HG03457 (cell line): Measurements from ENCODE around the gene TOMM70.
"Not testable (repeated sequence)": the region's sequence is repeated elsewhere in the genome, so short reads cannot be mapped to it uniquely, and the experiment has no call there.

ENCODE experiments used
- ATAC-seq: cut with Tn5 transposase; IDR thresholded peaks from one replicate; pipeline ENCODE4 v1.9.1; 2021; ENCODE audit warnings: moderate number of reproducible peaks; ENCODE audit not compliant: unreplicated experiment

Gene TOMM70

DNA sequence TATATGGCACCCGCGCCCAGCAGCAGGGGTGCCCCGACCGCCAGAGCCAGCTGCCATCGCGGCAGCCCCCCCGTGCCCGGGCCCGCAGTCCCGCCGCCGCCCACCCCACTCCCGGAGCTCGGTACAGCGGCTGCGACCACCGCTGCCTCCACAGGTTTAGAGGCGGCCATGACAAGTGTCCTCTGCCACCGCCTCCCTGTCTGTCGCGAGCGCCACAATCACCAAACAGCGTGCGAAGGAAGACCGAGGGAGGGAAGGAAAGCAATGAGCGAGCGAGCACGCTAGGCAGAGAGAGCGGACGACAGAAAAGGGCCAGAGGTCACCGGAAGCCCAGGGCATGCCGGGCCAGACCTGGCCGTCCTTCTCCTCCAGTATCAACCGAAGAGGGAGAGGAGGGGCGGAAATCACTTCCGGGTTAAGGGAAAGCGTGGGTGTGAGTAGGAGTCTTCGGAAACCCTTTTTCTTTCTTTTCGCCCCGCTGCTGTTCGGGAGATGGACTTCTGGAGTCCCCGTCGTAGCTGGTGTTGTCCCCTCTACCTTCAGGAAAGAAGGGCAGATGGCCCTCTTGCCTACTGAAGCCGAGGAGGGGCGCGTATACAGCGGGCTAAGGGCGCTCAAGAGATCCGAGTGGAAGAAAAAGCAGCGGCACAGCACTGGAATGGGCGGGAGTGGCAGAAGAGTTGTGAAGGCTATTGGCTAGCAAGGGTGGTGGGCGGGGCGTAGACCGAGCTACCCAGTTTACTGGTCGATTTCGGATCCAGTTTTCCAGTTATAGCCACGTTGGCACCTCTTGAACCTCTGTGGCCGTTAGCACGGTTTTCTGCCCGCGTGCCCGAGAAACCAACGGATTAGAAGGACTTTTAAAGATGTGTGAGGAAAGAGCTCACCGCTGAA is at the start of gene TOMM70, which contains the start of gene LNP1:
Gene TOMM70, minus strand, starts transcription at position 310 of the 894 bp plus-strand sequence. Its CDS starts 140 bp downstream, at position 170.
Gene LNP1, plus strand, starts transcription at position 760 of the 894 bp plus-strand sequence. CDS start 28,191 bp downstream, outside the sequence.
- ATAC-seq: peak; percentile 81

DNA sequence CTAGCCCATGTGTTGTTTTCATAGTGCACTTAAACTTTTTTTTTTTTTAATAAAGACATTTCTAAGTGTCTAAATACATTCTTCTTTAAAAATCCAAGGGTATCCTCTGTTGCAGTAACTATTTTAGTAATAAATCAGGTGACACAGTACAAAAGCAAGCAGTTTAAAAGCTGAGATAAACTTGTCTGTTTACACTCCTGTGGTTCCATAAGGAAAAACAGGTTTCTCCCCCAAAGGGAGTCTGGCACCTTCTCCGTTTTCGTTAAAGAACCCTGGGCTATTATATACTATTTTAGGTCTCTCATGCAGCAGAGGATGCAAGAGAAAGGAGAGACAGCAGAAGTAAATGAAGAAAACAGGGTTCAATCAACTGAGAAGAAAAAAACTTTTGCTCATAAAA is 48.3 kb upstream of the TOMM70 start:
- ATAC-seq: no peak

DNA sequence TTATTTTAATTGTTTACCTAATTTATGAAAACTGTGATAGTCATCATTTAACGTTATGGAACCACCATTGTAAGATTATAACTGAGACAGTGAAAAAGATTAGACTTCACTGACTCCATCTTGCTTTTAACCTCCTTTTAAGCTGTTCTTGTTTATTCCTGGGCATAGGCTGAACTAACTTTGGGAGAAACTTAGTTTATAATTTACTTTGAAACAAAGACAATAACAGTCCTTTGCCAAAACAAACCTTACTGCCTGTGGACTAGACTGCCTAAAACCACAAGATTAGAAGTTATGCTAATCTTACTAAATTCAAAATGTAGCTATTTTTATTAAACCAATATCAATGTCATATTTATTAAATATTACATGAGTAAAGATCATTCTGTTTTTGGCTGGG is 47.2 kb upstream of the TOMM70 start:
- no peak for ATAC-seq

DNA sequence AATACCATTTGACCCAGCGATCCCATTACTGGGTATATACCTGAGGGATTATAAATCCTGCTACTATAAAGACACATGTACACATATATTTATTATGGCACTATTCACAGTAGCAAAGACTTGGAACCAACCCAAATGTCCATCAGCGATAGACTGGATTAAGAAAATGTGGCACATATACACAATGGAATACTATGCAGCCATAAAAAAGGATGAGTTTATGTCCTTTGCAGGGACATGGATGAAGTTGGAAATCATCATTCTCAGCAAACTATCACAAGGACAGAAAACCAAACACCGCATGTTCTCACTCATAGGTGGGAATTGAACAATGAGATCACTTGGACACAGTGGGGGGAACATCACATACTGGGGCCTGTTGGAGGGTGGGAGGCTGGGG is 46.2 kb upstream of the TOMM70 start:
- not testable (repeated sequence) for ATAC-seq

DNA sequence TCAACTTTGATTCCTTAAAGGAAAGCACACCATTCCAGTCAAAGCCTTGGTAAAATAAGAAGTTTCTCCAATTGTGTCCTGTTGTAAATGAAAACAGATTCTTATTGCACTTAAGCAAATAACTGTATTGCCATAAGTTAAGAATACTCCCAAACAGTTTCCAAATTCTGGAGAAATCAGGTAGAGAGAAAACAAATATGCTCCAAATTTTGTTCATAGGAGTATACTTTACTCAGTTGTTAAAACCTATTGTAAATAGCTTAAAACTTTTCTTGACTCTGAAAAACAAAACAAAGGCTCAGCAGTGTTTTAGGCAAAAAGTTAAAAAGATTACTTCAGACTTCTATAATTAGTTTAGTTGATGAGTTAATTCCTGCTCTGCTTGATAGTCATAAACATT is 42.8 kb upstream of the TOMM70 start:
- ATAC-seq: no peak

DNA sequence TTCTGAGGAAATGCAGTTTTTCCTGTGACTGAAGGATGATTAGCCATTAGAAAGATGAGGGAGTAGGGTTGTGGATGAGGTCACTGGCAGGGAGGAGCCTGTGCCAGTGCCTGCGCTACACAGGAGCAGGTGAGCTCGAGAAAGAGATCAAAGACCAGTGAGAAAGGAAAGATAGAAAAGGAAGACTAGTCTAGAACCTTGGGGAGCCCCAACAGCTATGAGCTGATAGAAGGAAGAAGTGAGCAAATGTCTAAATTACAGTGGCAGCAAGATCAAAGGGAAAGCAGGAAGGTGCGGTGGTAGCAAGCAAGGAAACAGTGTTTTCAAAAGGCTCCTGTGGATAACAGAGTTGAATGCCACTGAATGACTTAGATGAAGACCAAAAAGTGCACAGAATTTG is 40.0 kb upstream of the TOMM70 start:
- no peak for ATAC-seq

DNA sequence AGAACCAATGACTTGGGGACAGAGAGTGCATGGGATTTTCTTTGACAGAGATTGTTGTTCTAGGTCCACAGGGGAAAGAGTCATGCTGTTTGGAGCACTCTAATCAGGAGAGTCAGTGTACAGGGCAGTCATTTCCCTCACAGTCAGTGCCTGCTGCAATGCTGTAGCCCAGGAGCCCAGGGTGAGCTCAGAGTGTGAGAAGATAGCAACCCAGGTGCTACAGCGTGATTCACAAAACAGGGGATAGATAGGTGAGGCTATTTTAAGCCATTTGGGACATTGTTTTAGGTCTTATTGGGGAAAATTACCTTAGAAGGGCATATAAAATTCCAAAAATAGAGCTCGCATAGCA is 37.7 kb upstream of the TOMM70 start:
- no peak for ATAC-seq

DNA sequence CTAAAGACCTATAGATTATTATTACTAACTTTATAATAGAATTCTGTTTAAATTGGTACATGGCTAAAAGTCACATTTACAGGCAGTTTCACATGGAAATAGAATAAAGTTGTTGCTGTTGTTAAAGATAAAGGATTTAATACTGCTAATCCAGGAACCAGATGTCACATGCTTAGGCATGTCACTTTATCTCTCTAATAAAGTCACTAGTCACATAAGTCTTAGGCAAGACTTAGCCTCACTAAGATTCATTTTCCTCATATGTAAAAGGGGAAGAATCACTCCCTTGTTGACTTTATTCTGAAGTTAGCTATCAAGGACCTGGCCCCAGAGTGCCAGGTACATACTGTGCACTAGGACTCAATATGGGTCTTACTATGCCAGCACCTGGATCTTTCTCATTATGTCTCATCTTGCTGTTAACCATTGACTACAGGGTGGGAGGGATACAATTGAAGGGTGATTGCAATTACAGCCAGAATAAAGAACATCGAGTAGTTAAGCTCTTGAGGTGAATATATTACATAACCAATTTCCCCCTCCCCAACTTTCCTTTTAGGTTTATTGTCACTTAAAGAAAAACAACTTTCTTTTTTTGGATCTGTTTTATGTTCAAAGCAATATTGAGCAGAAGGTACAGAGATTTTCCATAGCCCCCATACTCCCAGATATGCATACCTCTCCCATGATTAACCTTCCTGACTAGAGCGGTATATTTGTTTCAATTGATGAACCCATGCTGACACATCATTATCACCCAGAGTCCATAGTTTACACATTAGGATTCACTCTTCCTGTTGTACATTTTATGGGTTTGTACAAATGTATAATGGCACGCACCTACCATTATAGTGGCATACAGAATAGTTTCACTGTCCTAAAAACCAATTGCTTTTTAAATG is 37.1 kb upstream of the TOMM70 start:
- ATAC-seq: peak; percentile 69

DNA sequence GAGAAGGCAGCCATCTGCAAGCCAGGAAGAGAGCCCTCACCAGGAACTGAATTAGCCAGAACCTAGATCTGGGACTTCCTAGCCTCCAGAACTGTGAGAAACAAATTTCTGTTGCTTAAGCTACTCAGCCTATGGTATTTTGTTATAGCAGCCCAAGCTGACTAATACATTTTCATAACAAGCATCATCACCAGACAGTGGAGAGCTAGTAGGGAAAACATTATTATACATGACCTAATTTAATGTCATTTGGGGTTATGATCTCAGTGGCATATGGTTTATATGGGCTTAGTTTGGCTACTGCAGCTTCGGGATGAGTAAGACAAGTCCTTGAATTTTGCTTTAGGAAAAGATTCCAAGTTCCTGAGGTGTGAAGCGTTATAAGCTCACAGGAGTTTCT is 36.1 kb upstream of the TOMM70 start:
- ATAC-seq: no peak

DNA sequence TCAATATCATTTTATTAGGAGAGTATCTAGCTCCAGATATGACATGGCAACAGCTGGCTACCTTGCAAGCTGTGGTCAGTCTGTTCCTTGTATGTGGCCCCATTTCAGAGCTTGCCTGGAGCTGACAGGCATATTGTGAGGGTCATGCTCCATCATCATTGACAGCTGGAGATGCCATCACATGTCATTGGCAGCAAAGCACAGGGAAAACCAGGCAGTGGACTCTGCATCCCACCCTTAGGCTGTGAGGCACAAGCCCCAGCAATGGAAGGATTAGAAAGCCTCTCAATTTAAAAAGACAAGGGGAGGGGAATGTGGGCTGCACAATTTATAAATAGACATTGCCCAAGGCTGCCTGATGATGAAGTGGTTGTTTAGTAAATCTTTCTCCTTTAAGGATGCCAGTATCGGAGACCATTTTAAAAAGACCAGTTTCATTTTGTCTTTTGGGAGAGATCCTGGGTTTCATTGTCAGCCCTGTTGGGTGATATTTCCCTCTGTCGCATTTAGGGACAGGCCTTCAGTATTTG is 28.4 kb upstream of the TOMM70 start:
- ATAC-seq: no peak

DNA sequence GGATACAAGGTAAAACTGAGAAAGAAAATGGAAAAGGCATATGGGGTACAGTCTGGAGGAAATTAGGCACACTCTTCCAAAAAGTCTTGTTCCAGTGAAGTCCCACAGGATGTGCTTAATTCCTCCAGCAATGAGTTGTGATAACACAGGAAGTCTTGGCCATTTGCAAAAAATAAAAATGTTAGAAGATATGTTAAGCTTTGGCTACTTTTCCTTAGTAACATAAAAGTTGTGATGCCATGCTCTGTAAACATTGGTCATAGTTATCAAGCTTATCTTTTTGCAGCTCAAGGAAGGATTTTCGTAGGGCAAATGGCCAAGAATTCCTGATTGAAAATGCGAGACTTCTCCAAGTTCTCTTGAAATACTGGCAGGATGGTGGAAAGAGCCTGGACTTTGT is 26.8 kb upstream of the TOMM70 start:
- ATAC-seq: no peak

DNA sequence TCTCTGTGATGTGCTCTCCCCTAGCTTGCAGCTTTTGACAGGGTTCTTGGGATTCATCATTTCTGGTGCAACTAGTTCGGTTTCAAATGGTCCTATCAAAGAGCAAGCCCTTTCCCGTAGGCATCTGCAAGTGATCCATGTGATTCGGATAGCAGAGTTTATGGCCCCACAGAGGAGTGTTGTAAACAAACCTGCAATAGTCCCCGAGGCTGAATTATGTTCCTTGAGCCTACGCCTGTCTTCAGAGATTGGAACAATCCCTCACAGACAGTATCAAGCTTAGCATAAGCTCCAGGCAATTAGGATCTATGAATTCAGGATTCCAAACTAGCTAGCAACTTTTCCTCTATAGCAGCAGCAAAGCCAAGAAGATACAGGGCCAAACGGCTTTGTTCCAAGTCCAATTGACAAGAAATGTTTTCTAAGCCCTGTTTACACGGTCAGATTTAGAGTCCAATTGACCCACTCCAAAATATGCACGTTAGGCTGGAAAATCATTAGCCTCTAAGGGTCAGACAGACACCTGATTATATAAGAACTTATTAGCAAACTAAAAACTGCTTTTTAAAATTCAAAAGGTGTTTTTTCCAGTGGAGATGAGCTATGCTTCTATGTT is 25.3 kb upstream of the TOMM70 start:
- no peak for ATAC-seq

DNA sequence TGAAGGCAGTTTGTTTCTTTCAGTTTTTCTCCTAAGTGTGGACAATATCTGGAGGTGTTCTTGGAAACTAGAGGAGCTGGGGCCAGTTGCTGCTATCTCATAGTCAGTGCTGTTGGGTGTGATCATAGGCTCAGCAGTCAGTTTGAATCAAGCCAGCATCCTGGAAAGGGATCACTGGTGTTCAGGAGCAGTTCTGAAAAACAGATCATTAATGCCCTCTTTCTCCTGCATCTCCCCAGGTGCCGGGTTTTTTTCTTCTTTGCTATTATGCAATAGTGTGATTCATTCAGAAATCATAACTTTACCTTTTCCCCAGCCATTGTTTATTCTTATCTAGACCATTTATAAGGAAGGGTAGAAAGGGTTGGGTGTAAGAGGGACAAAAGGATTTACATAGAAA is 24.4 kb upstream of the TOMM70 start:
- ATAC-seq: no peak

DNA sequence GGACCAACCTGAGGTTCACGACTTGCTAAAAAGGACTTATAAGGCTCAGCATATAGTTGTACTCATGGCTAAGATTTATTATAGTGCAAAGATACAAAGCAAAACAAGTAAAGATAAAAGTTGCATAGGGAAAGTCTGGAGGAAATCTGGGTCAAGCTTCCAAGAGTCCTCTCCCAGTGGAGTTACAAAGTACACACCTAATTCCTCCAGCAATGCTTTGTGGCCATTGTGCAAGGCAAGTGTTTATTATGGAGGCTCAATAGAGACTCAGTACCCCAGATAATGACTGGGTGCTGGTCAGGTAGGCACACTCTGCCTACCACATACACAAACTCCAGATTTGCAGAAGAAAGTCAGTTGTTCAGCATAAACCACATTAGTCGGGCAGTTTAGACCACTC is 23.4 kb upstream of the TOMM70 start:
- ATAC-seq: no peak

DNA sequence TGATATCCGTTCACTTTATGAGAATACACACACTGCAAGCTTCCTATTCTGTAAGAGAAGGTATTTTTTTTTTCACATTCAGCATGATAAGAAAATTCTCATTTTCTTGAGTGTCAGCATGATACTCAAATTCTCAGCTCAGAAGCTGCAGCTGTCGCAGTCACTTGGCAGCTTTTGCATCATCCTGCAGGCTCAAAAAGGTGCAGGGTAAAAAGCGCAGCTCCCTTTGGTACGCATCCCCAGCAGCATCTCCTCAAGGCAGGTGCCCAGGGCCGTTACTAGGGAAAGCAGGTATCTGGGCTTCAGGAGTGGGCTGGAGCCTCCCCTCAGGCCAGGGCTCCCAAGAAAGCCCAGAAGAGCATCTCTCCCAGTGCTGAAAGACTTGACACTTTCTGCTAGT is 22.7 kb upstream of the TOMM70 start:
- no peak for ATAC-seq

DNA sequence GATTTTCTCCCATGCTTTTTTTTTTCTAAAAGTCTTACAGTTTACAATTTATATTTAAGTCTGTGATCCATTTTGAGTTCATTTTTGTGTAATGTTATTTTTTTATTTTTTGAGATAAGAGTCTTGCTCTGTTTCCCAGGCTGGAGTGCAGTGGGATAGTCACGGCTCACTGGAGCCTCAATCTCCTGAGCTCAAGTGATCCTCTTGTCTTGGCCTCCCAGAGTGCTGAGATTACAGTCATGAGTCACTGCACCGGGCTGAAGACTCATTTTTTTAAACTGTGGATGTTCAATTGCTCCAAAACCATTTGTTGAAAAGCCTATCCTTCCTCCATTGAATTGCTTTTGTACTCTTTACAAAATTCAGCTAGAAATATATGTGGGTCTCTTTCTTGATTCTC is 20.0 kb upstream of the TOMM70 start:
- ATAC-seq: no peak

DNA sequence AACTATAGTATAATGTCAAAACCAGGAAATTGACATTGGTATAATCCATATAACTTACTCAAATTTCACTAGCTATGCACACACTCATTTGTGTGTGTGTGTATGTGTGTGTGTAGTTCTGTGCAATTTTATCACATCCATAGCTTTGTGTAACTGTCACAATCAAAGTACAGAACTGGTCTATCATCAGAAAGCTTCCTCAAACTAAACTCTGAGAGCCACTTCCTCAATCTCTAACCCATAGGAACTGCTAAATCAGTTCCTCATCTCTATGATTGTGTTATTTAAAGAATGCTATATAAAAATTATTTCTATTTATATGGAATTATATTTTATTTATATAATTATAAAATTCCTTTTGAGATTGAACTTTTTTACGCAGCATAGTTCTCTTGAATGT is 18.5 kb upstream of the TOMM70 start:
- ATAC-seq: no peak

DNA sequence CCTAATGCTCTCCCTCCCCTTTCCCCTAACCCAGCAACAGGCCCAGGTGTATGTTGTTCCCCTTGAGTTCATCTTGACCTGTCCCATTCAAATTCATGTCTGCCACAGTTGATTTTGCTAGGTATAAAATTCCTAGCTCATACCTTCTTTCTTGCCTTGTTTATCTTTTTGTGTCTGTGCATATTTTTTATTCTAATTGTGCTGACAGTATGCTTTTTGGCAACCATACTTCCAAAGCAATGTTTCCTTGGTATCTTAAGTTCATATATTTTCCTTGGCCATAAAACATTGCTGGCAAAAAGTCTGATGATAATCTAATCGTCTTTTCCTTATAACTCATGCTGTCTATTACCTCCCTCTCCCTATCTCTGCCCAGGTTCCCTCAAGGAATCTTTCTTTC is 16.0 kb upstream of the TOMM70 start:
- ATAC-seq: no peak

DNA sequence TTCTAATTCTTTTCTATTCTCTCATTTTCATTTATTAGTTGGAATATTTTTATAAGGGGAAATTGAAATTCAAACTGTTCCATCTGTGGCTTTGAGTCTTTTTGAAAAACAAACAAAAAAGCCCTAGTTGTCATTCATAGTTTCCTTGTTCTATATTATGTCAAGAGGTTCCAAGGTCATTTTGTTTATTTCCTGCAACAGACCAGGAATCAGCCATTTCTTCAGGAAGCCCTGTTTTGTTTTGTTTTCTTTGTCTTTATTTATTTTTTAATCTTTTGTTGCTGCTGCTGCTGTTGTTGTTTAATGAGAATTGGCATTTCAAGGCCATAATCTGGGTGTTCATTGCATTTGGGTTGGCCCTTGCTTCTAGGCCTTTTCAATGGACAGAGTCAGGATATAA is 15.3 kb upstream of the TOMM70 start:
- no peak for ATAC-seq

DNA sequence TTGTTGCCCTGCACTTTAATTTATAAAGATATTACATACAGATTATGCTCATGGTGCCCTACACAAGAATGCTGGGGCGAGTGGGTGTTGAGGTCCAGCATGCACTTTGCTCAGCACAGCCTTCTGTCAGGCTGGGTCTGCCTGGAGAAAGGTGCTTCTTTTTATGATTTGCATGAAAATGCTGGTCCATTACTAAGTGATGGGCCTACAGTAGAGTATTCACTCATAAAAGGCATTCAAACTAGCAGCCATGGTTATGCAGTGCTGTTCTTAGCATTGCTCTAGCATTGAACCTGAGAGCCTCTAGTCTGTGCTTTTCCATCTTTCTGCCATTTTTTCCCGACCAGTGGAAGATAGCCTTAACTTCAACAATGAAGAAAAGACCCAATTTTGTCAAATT is 12.7 kb upstream of the TOMM70 start:
- no peak for ATAC-seq

DNA sequence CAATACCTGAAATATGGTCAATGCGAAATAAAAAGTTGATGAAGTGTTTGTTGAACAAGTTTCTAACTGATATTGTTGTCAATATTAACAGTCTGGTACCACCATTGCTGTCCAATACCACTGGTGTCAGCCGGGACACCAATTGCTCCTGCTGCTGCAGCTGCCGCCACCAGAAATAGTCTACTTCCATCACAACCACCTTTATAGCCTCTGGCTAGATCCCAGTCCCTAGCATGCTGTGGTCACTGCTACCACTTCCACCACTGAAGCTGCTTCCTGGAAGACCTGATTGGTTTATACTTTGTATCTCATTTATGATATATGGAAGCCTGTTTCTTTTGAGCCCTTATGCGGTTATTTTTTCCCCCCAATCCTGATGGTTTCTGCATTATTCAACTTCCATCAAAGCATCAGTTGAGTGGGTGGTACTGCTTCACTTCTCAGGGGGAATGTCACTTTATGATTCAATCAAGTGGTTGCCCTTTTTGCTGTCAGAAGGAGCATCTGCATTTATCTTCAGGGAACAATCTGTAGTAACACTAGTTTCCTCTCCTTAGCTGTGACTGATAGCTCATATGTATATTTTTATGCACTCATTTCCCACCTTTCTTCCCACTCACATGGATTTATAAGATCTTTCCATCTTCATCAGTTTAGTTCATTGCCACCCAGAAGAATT is 12.2 kb upstream of the TOMM70 start:
- ATAC-seq: no peak
